CD4-positive, alpha-beta memory T cell (primary cell): Measurements from ENCODE around the gene SLC7A11. TPM values are rescaled to one million over a fixed set of nuclear protein-coding genes. Genes with fewer than 3 reads are reported as not detected.

Experiments used
- CTCF ChIA-PET: fragments of 350-600 bp; sonication (Branson Sonifier 250); formaldehyde crosslinking; loops from one replicate; lab custom pipeline; 2021; ENCODE audit warnings: inconsistent platforms; ENCODE audit not compliant: partially characterized antibody; lab: Charles Lee
- POLR2A ChIA-PET: fragments of 350-600 bp; sonication (Branson Sonifier 250); formaldehyde crosslinking; loops from one replicate; lab custom pipeline; 2021; ENCODE audit not compliant: partially characterized antibody; lab: Charles Lee
- DNase-seq, 5 donors: peaks; one replicate each; pipeline versions ENCODE4 v3.0.0 to v3.0.0-alpha.2; 2020 to 2022; ENCODE audit warnings: mixed read lengths in 1 of 5
- H3K27ac ChIP-seq: one replicate; pipeline ENCODE4 v1.7.0; 2013; ENCODE audit warnings: low read depth, low read length
- H3K27me3 ChIP-seq: 2 replicates; pipeline ENCODE4 v1.7.0; 2013; ENCODE audit warnings: mild to moderate bottlenecking, low read length, moderate library complexity; ENCODE audit not compliant: insufficient read depth
- H3K36me3 ChIP-seq: 2 replicates; pipeline ENCODE4 v1.7.0; 2013; ENCODE audit warnings: mild to moderate bottlenecking, low read length, moderate library complexity; ENCODE audit not compliant: insufficient read depth
- H3K4me1 ChIP-seq: 2 replicates; pipeline ENCODE4 v1.7.0; 2013; ENCODE audit warnings: mild to moderate bottlenecking, low read length, moderate library complexity; ENCODE audit not compliant: insufficient read depth
- H3K4me3 ChIP-seq, 2 donors: one replicate each; pipeline ENCODE4 v1.7.0; 2013; ENCODE audit warnings: low read length in 2 of 2, mild to moderate bottlenecking in 1 of 2
- H3K9me3 ChIP-seq, 2 donors: one replicate each; pipeline ENCODE4 v1.7.0; 2013; ENCODE audit warnings: low read length in 2 of 2, control low read depth in 1 of 2; ENCODE audit not compliant: control insufficient read depth in 1 of 2
- H3K27ac Mint-ChIP-seq, 7 donors: one replicate each; pipeline ENCODE4 v1.8.0; 2020 to 2021; ENCODE audit warnings: mixed read lengths in 7 of 7, mild to moderate bottlenecking in 6 of 7, inconsistent platforms in 3 of 7, moderate library complexity in 3 of 7
- H3K27me3 Mint-ChIP-seq, 2 donors: one replicate each; pipeline ENCODE4 v1.8.0; 2020 to 2021; ENCODE audit warnings: mixed read lengths in 2 of 2
- H3K36me3 Mint-ChIP-seq, 2 donors: one replicate each; pipeline ENCODE4 v1.8.0; 2020 to 2021; ENCODE audit warnings: mixed read lengths in 2 of 2, inconsistent platforms in 1 of 2, mild to moderate bottlenecking in 1 of 2
- H3K4me1 Mint-ChIP-seq, 4 donors: one replicate each; pipeline ENCODE4 v1.8.0; 2020 to 2021; ENCODE audit warnings: mixed read lengths in 4 of 4, mild to moderate bottlenecking in 1 of 4
- H3K4me3 Mint-ChIP-seq, 8 donors: one replicate each; pipeline ENCODE4 v1.8.0; 2020 to 2021; ENCODE audit warnings: mixed read lengths in 8 of 8, mild to moderate bottlenecking in 7 of 8, moderate library complexity in 6 of 8, inconsistent platforms in 3 of 8
- H3K9me3 Mint-ChIP-seq, 8 donors: one replicate each; pipeline ENCODE4 v1.8.0; 2020 to 2021; ENCODE audit warnings: mixed read lengths in 8 of 8, mild to moderate bottlenecking in 5 of 8, inconsistent platforms in 3 of 8, moderate library complexity in 1 of 8
- intact Hi-C: fragments of 100-400 bp; cut with micrococcal nuclease; formaldehyde crosslinking; loops from one replicate; pipeline ENCODE4 v1.15.1; 2023
- polyA plus RNA-seq, 2 donors: library from polyadenylated mRNA; unstranded; fragments of 300-500 nt; fragmentation: Illumina TruSeq; gene quantifications; one replicate each; pipeline ENCODE4 v1.2.3, GENCODE V29; 2021
- total RNA-seq, 2 experiments: library from RNA; stranded (reverse); gene quantifications; one replicate each; pipeline ENCODE4 v1.2.3, GENCODE V29; 2021

The SLC7A11 gene
- total and polyA plus RNA-seq, 4 experiments from 2014 or later: 0.78 to 0.93 TPM; not detected in 2

DNA sequence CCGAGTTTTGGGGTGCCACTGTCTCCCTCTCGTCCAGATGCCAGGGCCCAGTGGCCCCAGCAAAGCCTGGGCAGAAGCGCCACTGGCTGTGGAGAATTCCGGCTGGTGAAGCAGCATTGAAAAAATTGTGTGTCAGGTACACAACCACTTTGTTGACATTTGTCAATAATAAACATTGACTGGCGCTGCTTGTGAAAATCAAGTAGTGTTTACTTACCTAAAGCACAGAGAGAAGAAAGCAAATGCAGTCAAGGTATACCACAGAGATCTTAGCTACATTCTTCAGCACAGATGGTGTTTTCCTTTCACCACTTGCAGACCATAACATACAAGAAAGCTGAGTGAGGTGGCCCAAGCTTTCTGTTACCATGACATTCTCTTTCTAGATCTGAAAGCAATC lies 14.5 kb upstream of the SLC7A11 start:
- Histone ChIP-seq H3K9me3 (no peaks in the 10 kb centered on the region), H3K27ac (no peak overlapping the region), H3K36me3 (no peaks in the 10 kb centered on the region), H3K27me3 (no peaks in the 10 kb centered on the region), H3K4me3 (no peak overlapping the region), H3K4me1 (no peaks in the 10 kb centered on the region)
- Mint-ChIP-seq H3K27me3 (no peaks in the 10 kb centered on the region), H3K36me3 (no peaks in the 10 kb centered on the region), H3K4me1 (peaks cover 0 to 5% (median 2%) of the 10 kb centered on the region in 4 donors), H3K4me3 (no peak overlapping the region), H3K27ac (no peak overlapping the region), H3K9me3 (no peaks in the 10 kb centered on the region)
- DNase-seq: no peak
- ChIA-PET POLR2A (no interaction called here), CTCF (no interaction called here)
- intact Hi-C loops: no loop called here

GRCh38 chr4:138255917-138256597 lies 13.9 kb upstream of the SLC7A11 start:
- no peak overlapping the region for H3K4me3 Mint-ChIP-seq
- DNase-seq: no peak

DNA sequence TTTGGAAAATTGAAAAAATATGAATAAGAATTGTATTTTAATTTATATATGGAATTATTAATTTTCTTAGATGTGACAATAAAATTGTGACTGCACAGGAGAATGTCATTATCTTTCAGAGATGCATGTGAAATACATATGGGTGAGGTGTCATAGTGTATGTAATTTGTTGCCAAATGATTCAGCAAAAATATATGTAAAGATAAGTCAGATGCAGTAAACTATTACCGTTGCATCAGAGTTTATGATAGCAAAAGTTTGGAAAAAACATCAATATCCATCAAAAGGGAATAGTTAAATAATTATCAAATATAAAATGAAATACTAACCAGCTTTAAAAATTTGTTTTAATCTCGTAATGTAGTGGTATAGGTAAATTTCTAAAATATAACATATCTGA lies 10.4 kb upstream of the SLC7A11 start:
- no peak overlapping the region for H3K27ac Mint-ChIP-seq
- no peak overlapping the region for H3K27ac ChIP-seq
- no peak overlapping the region for H3K4me3 Mint-ChIP-seq
- no peaks in the 10 kb centered on the region for H3K27me3 Mint-ChIP-seq
- H3K4me1 ChIP-seq: no peaks in the 10 kb centered on the region
- H3K36me3 ChIP-seq: no peaks in the 10 kb centered on the region
- H3K9me3 Mint-ChIP-seq: peaks cover 0 to 3% (median 0%) of the 10 kb centered on the region in 8 donors
- DNase-seq: no peak
- peaks cover 0 to 5% (median 2%) of the 10 kb centered on the region in 4 donors for H3K4me1 Mint-ChIP-seq
- H3K9me3 ChIP-seq: no peaks in the 10 kb centered on the region
- H3K27me3 ChIP-seq: no peaks in the 10 kb centered on the region
- ChIA-PET CTCF (no interaction called here), POLR2A (no interaction called here)
- H3K4me3 ChIP-seq: no peak overlapping the region
- intact Hi-C loops: no loop called here
- H3K36me3 Mint-ChIP-seq: no peaks in the 10 kb centered on the region

More at GRCh38 chr4:138255917-138256597, 13.9 kb upstream of the SLC7A11 start:
- no peaks in the 10 kb centered on the region for H3K36me3 Mint-ChIP-seq
- H3K9me3 ChIP-seq: no peaks in the 10 kb centered on the region
- H3K27ac Mint-ChIP-seq: no peak overlapping the region
- no peaks in the 10 kb centered on the region for H3K36me3 ChIP-seq
- H3K4me1 Mint-ChIP-seq: peaks cover 0 to 5% (median 2%) of the 10 kb centered on the region in 4 donors
- intact Hi-C loops: no loop called here
- H3K4me3 ChIP-seq: no peak overlapping the region
- no peaks in the 10 kb centered on the region for H3K27me3 Mint-ChIP-seq
- ChIA-PET CTCF (no interaction called here), POLR2A (no interaction called here)
- H3K4me1 ChIP-seq: no peaks in the 10 kb centered on the region
- no peaks in the 10 kb centered on the region for H3K9me3 Mint-ChIP-seq
- no peak overlapping the region for H3K27ac ChIP-seq
- H3K27me3 ChIP-seq: no peaks in the 10 kb centered on the region

- ChIA-PET CTCF (no interaction called here), POLR2A (no interaction called here)
- DNase-seq: no peak
- H3K9me3 ChIP-seq: no peaks in the 10 kb centered on the region
- no peaks in the 10 kb centered on the region for H3K4me1 ChIP-seq
- no peak overlapping the region for H3K4me3 Mint-ChIP-seq
- intact Hi-C loops: no loop called here
- no peaks in the 10 kb centered on the region for H3K27me3 ChIP-seq
- H3K4me3 ChIP-seq: no peak overlapping the region
- H3K4me1 Mint-ChIP-seq: peaks cover 0 to 5% (median 2%) of the 10 kb centered on the region in 4 donors
- no peaks in the 10 kb centered on the region for H3K36me3 ChIP-seq
- no peaks in the 10 kb centered on the region for H3K36me3 Mint-ChIP-seq
- H3K27ac Mint-ChIP-seq: no peak overlapping the region
- H3K27ac ChIP-seq: no peak overlapping the region
- no peaks in the 10 kb centered on the region for H3K27me3 Mint-ChIP-seq
- peaks cover 0 to 3% (median 0%) of the 10 kb centered on the region in 8 donors for H3K9me3 Mint-ChIP-seq
Measured at GRCh38 chr4:138251938-138252337, 9.8 kb upstream of the SLC7A11 start.

DNA sequence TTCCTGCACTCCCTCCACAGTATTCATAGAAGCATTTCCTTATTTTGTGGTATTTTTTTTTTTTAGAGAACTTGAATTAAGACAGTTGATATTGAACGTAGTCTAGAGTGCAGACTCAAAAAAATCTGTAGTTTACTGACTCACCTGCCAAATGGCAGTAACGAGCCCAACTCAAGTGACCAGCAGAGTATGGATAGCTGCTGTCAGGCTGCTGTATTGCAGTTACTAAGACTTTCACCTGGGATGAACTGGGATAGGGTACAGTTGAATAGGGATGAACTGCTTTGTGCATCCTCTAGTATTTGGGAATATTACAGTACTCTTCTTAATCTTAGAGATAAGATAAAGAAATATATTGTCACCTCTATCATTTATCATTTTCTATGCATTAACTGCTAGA lies 7.0 kb upstream of the SLC7A11 start:
- no peak for DNase-seq
- intact Hi-C loops: no loop called here
- Histone ChIP-seq H3K9me3 (no peaks in the 10 kb centered on the region), H3K4me3 (no peak overlapping the region), H3K36me3 (no peaks in the 10 kb centered on the region), H3K27ac (no peak overlapping the region), H3K4me1 (no peaks in the 10 kb centered on the region), H3K27me3 (no peaks in the 10 kb centered on the region)
- CTCF ChIA-PET: no interaction called here
- peaks cover 0 to 3% (median 0%) of the 10 kb centered on the region in 8 donors for H3K9me3 Mint-ChIP-seq
- no peaks in the 10 kb centered on the region for H3K27me3 Mint-ChIP-seq
- H3K27ac Mint-ChIP-seq: no peak overlapping the region
- H3K4me3 Mint-ChIP-seq: no peak overlapping the region
- POLR2A ChIA-PET: no interaction called here
- no peaks in the 10 kb centered on the region for H3K4me1 Mint-ChIP-seq
- H3K36me3 Mint-ChIP-seq: no peaks in the 10 kb centered on the region

GRCh38 chr4:138248058-138248457 lies 5.9 kb upstream of the SLC7A11 start:
- no peaks in the 10 kb centered on the region for H3K27me3 Mint-ChIP-seq
- H3K27ac ChIP-seq: no peak overlapping the region
- no peak for DNase-seq
- no peak overlapping the region for H3K4me3 ChIP-seq
- H3K27me3 ChIP-seq: no peaks in the 10 kb centered on the region
- no peaks in the 10 kb centered on the region for H3K9me3 ChIP-seq
- intact Hi-C loops: no loop called here
- POLR2A ChIA-PET: no interaction called here
- no peaks in the 10 kb centered on the region for H3K36me3 Mint-ChIP-seq
- no peaks in the 10 kb centered on the region for H3K4me1 Mint-ChIP-seq
- H3K9me3 Mint-ChIP-seq: peaks cover 0 to 3% (median 0%) of the 10 kb centered on the region in 8 donors
- no peaks in the 10 kb centered on the region for H3K36me3 ChIP-seq
- CTCF ChIA-PET: no interaction called here
- H3K27ac Mint-ChIP-seq: no peak overlapping the region
- no peaks in the 10 kb centered on the region for H3K4me1 ChIP-seq
- H3K4me3 Mint-ChIP-seq: no peak overlapping the region

GRCh38 chr4:138247643-138248042 lies 5.5 kb upstream of the SLC7A11 start:
- Histone ChIP-seq H3K4me1 (no peaks in the 10 kb centered on the region), H3K27me3 (no peaks in the 10 kb centered on the region), H3K36me3 (no peaks in the 10 kb centered on the region), H3K27ac (no peak overlapping the region), H3K4me3 (no peak overlapping the region), H3K9me3 (no peaks in the 10 kb centered on the region)
- Mint-ChIP-seq H3K27ac (no peak overlapping the region), H3K4me1 (no peaks in the 10 kb centered on the region), H3K9me3 (peaks cover 0 to 3% (median 0%) of the 10 kb centered on the region in 8 donors), H3K4me3 (no peak overlapping the region), H3K27me3 (no peaks in the 10 kb centered on the region), H3K36me3 (no peaks in the 10 kb centered on the region)
- DNase-seq: no peak
- ChIA-PET POLR2A (interaction anchor here (0.6 kb wide), 1 partner anchor 27 kb away, joined by 3 read pairs; no protein-coding TSS in a partner anchor), CTCF (interaction anchor here (0.7 kb wide), 1 partner anchor 42 kb away, joined by 3 read pairs; no protein-coding TSS in a partner anchor)
- intact Hi-C loops: no loop called here
